Gastroesophageal sphincter (tissue), 3 donors: ENCODE results near the gene GALNT18.
A peak's percentile ranks its signal among the peaks of the same experiment; 100 is the strongest.
"Not testable (repeated sequence)": the region's sequence is repeated elsewhere in the genome, so short reads cannot be mapped to it uniquely, and the experiment has no call there.

ENCODE experiments used
- CTCF ChIP-seq, 4 experiments: fragments of 200-600 bp in 2 of 4; fragments of 450-650 bp in 2 of 4; sonication (generic) in 1 of 4; IDR thresholded peaks; one replicate each; pipeline ENCODE4 v1.5.1; 2017 to 2019; ENCODE audit warnings: antibody characterized with exemption in 4 of 4, mild to moderate bottlenecking in 2 of 4, moderate library complexity in 2 of 4
- POLR2A ChIP-seq, 2 donors: fragments of 450-650 bp; IDR thresholded peaks; one replicate each; pipeline ENCODE4 v1.6.1; 2017; ENCODE audit warnings: antibody characterized with exemption in 2 of 2, mild to moderate bottlenecking in 2 of 2, moderate library complexity in 1 of 2
- POLR2AphosphoS5 ChIP-seq: sonication (generic); formaldehyde crosslinking; IDR thresholded peaks from one replicate; pipeline ENCODE4 v1.6.1; 2017; ENCODE audit warnings: antibody characterized with exemption

GRCh38 chr11:11352878-11353277 is 268.9 kb downstream of the GALNT18 start, which contains the start of gene CSNK2A3:
- not testable (repeated sequence) for TF ChIP-seq POLR2A, CTCF (IDR thresholded peaks at IDR 0.05)
- TF ChIP-seq POLR2AphosphoS5 = peak; percentile 57
